ENCODE data around the gene FAM227A. TPM values are rescaled to one million over a fixed set of nuclear protein-coding genes. Genes with fewer than 3 reads are reported as not detected.

FAM227A gene
- total and polyA plus RNA-seq, 2 of the 13 experiments (the other 11 are each of a cell fraction or from before 2014, with no cell fraction given), result 1.0 to 1.5 TPM

DNA sequence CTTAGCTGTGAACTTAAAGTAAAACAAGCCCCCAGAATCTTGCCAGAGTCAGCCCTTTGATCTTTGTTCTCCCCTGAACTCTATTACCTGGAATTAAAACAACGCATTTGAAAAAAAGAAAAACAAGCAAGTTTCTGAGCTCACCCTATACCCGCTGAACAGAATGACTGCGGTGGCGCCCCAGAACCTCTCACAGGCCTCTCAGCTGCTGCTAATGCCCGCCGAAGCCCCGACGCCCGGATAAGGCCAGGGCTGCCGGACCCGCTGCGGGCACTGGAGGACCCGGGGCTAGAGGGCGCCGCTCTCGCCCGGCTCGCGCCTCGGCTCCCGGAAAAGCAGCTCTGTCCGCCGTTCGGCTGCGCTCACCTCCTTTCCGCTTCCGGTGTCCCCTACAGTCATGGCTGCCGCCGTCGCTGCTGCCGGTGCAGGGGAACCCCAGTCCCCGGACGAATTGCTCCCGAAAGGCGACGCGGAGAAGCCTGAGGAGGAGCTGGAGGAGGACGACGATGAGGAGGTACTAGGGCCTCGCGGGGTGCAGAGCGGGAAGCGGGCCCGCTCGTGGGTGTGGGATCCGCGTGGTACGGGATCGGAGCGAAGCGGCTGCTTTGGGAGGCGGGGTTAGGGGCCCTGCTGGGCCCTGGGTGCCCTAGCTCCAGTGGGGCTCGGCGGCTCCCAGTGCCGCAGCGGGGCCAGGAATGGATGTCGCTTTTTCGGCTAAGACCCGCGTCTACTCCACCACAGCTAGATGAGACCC lies 25.6 kb upstream of the FAM227A start, which contains the start of gene TOMM22 (continued):
- TF ChIP-seq SNRNP70 (IDR thresholded peaks at IDR 0.05; ENCODE audit: low read depth, low read length) (no peak), ZNF501 (CRISPR knock-in tag; IDR thresholded peaks at IDR 0.05) (peak; percentile 51; the same call in 1 of the 2 replicates), RAD51 (IDR thresholded peaks at IDR 0.05; ENCODE audit: borderline replicate concordance) (no peak), ZKSCAN5 (CRISPR knock-in tag; IDR thresholded peaks at IDR 0.05) (no peak), ZFP36 (IDR thresholded peaks at IDR 0.05; ENCODE audit: borderline replicate concordance, low read depth, low read length, partially characterized antibody) (no peak), MAFK (conservative IDR thresholded peaks at IDR 0.05 in 1 of 2, IDR thresholded peaks at IDR 0.05 in 1 of 2; ENCODE audit: low read length in 2 of 2) (0 out of 4 replicates have a peak, but pooled peaks of 1 of the 2 experiments have one; percentile 0), ZNF337 (CRISPR knock-in tag; IDR thresholded peaks at IDR 0.05; ENCODE audit: borderline replicate concordance, low read depth) (peak; percentile 96), THYN1 (CRISPR knock-in tag; IDR thresholded peaks at IDR 0.05; ENCODE audit: borderline replicate concordance, low read depth) (no peak), KDM2A (CRISPR knock-in tag; IDR thresholded peaks at IDR 0.05; ENCODE audit: borderline replicate concordance, low read depth) (peak; percentile 95), ZNF567 (CRISPR knock-in tag; IDR thresholded peaks at IDR 0.05; ENCODE audit: borderline replicate concordance) (peak; percentile 83), ZNF564 (CRISPR knock-in tag; IDR thresholded peaks at IDR 0.05) (peak; percentile 93), ZNF224 (CRISPR knock-in tag; IDR thresholded peaks at IDR 0.05) (no peak; the same call in 1 of the 2 replicates), ASH2L (IDR thresholded peaks at IDR 0.05; ENCODE audit: insufficient read length, low read depth, low read length) (peak; percentile 97)
- TF ChIP-seq, protein P1, sequence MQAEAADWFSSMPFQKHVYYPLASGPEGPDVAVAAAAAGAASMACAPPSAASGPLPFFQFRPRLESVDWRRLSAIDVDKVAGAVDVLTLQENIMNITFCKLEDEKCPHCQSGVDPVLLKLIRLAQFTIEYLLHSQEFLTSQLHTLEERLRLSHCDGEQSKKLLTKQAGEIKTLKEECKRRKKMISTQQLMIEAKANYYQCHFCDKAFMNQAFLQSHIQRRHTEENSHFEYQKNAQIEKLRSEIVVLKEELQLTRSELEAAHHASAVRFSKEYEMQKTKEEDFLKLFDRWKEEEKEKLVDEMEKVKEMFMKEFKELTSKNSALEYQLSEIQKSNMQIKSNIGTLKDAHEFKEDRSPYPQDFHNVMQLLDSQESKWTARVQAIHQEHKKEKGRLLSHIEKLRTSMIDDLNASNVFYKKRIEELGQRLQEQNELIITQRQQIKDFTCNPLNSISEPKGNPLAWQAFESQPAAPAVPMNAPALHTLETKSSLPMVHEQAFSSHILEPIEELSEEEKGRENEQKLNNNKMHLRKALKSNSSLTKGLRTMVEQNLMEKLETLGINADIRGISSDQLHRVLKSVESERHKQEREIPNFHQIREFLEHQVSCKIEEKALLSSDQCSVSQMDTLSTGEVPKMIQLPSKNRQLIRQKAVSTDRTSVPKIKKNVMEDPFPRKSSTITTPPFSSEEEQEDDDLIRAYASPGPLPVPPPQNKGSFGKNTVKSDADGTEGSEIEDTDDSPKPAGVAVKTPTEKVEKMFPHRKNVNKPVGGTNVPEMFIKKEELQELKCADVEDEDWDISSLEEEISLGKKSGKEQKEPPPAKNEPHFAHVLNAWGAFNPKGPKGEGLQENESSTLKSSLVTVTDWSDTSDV (CRISPR knock-in tag; IDR thresholded peaks at IDR 0.05), result 0 out of 2 replicates have a peak, but pooled peaks have one; percentile 49
- TF ChIP-seq, protein P2, sequence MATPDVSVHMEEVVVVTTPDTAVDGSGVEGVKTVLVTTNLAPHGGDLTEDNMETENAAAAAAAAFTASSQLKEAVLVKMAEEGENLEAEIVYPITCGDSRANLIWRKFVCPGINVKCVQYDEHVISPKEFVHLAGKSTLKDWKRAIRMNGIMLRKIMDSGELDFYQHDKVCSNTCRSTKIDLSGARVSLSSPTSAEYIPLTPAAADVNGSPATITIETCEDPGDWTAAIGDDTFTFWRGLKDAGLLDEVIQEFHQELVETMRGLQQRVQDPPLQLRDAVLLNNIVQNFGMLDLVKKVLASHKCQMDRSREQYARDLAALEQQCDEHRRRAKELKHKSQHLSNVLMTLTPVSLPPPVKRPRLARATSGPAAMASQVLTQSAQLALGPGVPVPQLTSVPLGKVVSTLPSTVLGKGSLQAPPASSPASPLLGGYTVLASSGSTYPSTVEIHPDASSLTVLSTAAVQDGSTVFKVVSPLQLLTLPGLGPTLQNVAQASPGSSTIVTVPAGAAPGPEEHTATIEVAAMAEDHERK (CRISPR knock-in tag; IDR thresholded peaks at IDR 0.05; ENCODE audit: low read depth), result peak; percentile 87
- TF ChIP-seq, protein P3, sequence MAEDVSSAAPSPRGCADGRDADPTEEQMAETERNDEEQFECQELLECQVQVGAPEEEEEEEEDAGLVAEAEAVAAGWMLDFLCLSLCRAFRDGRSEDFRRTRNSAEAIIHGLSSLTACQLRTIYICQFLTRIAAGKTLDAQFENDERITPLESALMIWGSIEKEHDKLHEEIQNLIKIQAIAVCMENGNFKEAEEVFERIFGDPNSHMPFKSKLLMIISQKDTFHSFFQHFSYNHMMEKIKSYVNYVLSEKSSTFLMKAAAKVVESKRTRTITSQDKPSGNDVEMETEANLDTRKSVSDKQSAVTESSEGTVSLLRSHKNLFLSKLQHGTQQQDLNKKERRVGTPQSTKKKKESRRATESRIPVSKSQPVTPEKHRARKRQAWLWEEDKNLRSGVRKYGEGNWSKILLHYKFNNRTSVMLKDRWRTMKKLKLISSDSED (CRISPR knock-in tag; IDR thresholded peaks at IDR 0.05), result no peak
- TF ChIP-seq, protein P4, sequence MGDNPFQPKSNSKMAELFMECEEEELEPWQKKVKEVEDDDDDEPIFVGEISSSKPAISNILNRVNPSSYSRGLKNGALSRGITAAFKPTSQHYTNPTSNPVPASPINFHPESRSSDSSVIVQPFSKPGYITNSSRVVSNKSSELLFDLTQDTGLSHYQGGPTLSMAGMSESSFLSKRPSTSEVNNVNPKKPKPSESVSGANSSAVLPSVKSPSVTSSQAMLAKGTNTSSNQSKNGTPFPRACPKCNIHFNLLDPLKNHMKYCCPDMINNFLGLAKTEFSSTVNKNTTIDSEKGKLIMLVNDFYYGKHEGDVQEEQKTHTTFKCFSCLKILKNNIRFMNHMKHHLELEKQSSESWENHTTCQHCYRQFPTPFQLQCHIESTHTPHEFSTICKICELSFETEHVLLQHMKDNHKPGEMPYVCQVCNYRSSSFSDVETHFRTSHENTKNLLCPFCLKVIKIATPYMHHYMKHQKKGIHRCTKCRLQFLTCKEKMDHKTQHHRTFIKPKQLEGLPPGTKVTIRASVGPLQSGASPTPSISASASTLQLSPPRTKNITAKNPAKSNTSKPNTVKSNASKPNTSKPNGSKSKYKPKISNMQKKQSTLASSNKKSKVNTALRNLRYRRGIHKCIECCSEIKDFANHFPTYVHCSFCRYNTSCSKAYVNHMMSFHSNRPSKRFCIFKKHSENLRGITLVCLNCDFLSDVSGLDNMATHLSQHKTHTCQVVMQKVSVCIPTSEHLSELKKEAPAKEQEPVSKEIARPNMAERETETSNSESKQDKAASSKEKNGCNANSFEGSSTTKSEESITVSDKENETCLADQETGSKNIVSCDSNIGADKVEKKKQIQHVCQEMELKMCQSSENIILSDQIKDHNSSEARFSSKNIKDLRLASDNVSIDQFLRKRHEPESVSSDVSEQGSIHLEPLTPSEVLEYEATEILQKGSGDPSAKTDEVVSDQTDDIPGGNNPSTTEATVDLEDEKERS (CRISPR knock-in tag; IDR thresholded peaks at IDR 0.05), result peak; percentile 95
- TF ChIP-seq, protein P5, sequence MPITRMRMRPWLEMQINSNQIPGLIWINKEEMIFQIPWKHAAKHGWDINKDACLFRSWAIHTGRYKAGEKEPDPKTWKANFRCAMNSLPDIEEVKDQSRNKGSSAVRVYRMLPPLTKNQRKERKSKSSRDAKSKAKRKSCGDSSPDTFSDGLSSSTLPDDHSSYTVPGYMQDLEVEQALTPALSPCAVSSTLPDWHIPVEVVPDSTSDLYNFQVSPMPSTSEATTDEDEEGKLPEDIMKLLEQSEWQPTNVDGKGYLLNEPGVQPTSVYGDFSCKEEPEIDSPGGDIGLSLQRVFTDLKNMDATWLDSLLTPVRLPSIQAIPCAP (CRISPR knock-in tag; IDR thresholded peaks at IDR 0.05; ENCODE audit: low read depth), result no peak

All from HepG2 (cell line).